Vagina (tissue), 2 donors: ENCODE measurements around the gene ZNF804B.

Experiments used
- CTCF ChIP-seq, 3 experiments: fragments of 450-650 bp in 2 of 3; fragments of 200-600 bp in 1 of 3; sonication (generic) in 1 of 3; IDR thresholded peaks; one replicate each; pipeline ENCODE4 v1.5.1; 2017 to 2019; ENCODE audit warnings: antibody characterized with exemption in 3 of 3, mild to moderate bottlenecking in 2 of 3, moderate library complexity in 2 of 3
- POLR2A ChIP-seq, 2 donors: fragments of 450-650 bp; IDR thresholded peaks; one replicate each; pipeline ENCODE4 v1.6.1; 2017; ENCODE audit warnings: antibody characterized with exemption in 2 of 2, mild to moderate bottlenecking in 2 of 2, moderate library complexity in 2 of 2
- POLR2AphosphoS5 ChIP-seq, 2 donors: sonication (generic); formaldehyde crosslinking; IDR thresholded peaks; one replicate each; pipeline ENCODE4 v1.9.0; 2017; ENCODE audit warnings: antibody characterized with exemption in 2 of 2, mild to moderate bottlenecking in 2 of 2, low read depth in 1 of 2; ENCODE audit not compliant: insufficient read depth in 1 of 2

- no peak for TF ChIP-seq POLR2AphosphoS5 (IDR thresholded peaks at IDR 0.05; ENCODE audit: insufficient read depth in 1 of 2, low read depth in 1 of 2)
- TF ChIP-seq CTCF (IDR thresholded peaks at IDR 0.05), result peak in 2 of 3 experiments; percentile 38 to 42
- no peak for TF ChIP-seq POLR2A (IDR thresholded peaks at IDR 0.05)
Measured at GRCh38 chr7:88789480-88790064, 30.1 kb downstream of the ZNF804B start.
